ENCODE measurements around the gene IL2.

- TF ChIP-seq POLR2A (IDR thresholded peaks at IDR 0.05) (no peak), CTCF (IDR thresholded peaks at IDR 0.05) (no peak)
These were observed 2.1 kb upstream of the IL2 start for GRCh38 chr4:122458625-122459024.

Data from body of pancreas (tissue), 4 donors.